Smooth muscle cell (in vitro differentiated cells): ENCODE results near the gene IQCE. TPM values are rescaled to one million over a fixed set of nuclear protein-coding genes. Genes with fewer than 3 reads are reported as not detected.

Source experiments
- DNase-seq: peaks from one replicate; lab custom pipeline; 2025; ENCODE audit not compliant: unreplicated experiment; lab: John Stamatoyannopoulos, UW
- H2AFZ ChIP-seq: fragments of 200-600 bp; sonication (generic); 2 replicates; pipeline ENCODE4 v1.6.0; 2016; ENCODE audit warnings: antibody characterized with exemption, low read depth, mild to moderate bottlenecking
- H3F3A ChIP-seq: fragments of 200-600 bp; sonication (generic); 2 replicates; pipeline ENCODE4 v1.6.0; 2017; ENCODE audit warnings: antibody characterized with exemption, low read depth
- H3K27ac ChIP-seq: fragments of 200-600 bp; sonication (generic); 2 replicates; pipeline ENCODE4 v1.5.1; 2016; ENCODE audit warnings: low read depth, mild to moderate bottlenecking
- H3K27me3 ChIP-seq: fragments of 200-600 bp; sonication (generic); 2 replicates; pipeline ENCODE4 v1.6.1; 2016; ENCODE audit warnings: low read depth, mild to moderate bottlenecking
- H3K36me3 ChIP-seq: fragments of 200-600 bp; sonication (generic); 2 replicates; pipeline ENCODE4 v1.5.1; 2016; ENCODE audit warnings: low read depth
- H3K4me1 ChIP-seq: fragments of 200-600 bp; sonication (generic); 2 replicates; pipeline ENCODE4 v1.5.1; 2016; ENCODE audit warnings: low read depth
- H3K4me2 ChIP-seq: fragments of 200-600 bp; sonication (generic); 2 replicates; pipeline ENCODE4 v1.6.0; 2016; ENCODE audit warnings: mild to moderate bottlenecking
- H3K4me3 ChIP-seq: fragments of 200-600 bp; sonication (generic); 2 replicates; pipeline ENCODE4 v1.5.1; 2016; ENCODE audit warnings: mild to moderate bottlenecking
- H3K79me2 ChIP-seq: fragments of 200-600 bp; sonication (generic); 2 replicates; pipeline ENCODE4 v1.6.0; 2016; ENCODE audit warnings: low read depth, mild to moderate bottlenecking
- H3K9ac ChIP-seq: fragments of 200-600 bp; sonication (generic); 2 replicates; pipeline ENCODE4 v1.6.0; 2016; ENCODE audit warnings: low read depth
- H3K9me3 ChIP-seq: fragments of 200-600 bp; sonication (generic); replicated peaks from 2 replicates; pipeline ENCODE4 v1.5.1; 2016; ENCODE audit warnings: low read depth
- H4K20me1 ChIP-seq: fragments of 200-600 bp; sonication (generic); 2 replicates; pipeline ENCODE4 v1.6.0; 2016; ENCODE audit warnings: low read depth
- CTCF ChIP-seq: fragments of 200-600 bp; sonication (generic); IDR thresholded peaks from 2 replicates; pipeline ENCODE4 v1.5.1; 2017; ENCODE audit warnings: borderline replicate concordance, mild to moderate bottlenecking, antibody characterized with exemption; ENCODE audit not compliant: insufficient read depth, poor library complexity, severe bottlenecking
- WGBS: methylation state at CpG from one replicate; pipeline ENCODE4 v1.1.7; 2016; ENCODE audit warnings: low lambda C conversion rate; 5-methylcytosine and 5-hydroxymethylcytosine counted together
- polyA plus RNA-seq: library from polyadenylated mRNA; unstranded; fragments of >200 nt; fragmentation: Nextera tagmentation; extraction: Ambion mirVana; gene quantifications from 2 replicates; pipeline ENCODE4 v1.2.1, GENCODE V29; 2016
- total RNA-seq: library from RNA; depleted of rRNA; stranded (reverse); fragments of >200 nt; gene quantifications from 2 replicates; pipeline ENCODE4 v1.2.3, GENCODE V29; 2014

Gene IQCE
- total and polyA plus RNA-seq, 2 experiments from 2014 or later: 5.8 to 12.7 TPM

- H3K4me2 ChIP-seq: no peak overlapping the region
- H3K36me3 ChIP-seq: no peaks in the 10 kb centered on the region
- H3F3A ChIP-seq: peaks cover 9% of the 10 kb centered on the region
- no peaks in the 10 kb centered on the region for H3K27me3 ChIP-seq
- peaks cover 88% of the 10 kb centered on the region for H4K20me1 ChIP-seq
- WGBS: 84% methylated on average over 22 of the region's 22 CpGs
- H3K9me3 ChIP-seq: no peaks in the 10 kb centered on the region
- DNase-seq: no peak
- H3K4me1 ChIP-seq: peaks cover 17% of the 10 kb centered on the region
- no peak overlapping the region for H3K27ac ChIP-seq
- H3K4me3 ChIP-seq: no peak overlapping the region
- H3K9ac ChIP-seq: no peak overlapping the region
- no peak for TF ChIP-seq CTCF
- H3K79me2 ChIP-seq: peaks cover 86% of the 10 kb centered on the region
- no peak overlapping the region for H2AFZ ChIP-seq
Observed at GRCh38 chr7:2635810-2636701, 77.3 kb downstream of the IQCE start.

DNA sequence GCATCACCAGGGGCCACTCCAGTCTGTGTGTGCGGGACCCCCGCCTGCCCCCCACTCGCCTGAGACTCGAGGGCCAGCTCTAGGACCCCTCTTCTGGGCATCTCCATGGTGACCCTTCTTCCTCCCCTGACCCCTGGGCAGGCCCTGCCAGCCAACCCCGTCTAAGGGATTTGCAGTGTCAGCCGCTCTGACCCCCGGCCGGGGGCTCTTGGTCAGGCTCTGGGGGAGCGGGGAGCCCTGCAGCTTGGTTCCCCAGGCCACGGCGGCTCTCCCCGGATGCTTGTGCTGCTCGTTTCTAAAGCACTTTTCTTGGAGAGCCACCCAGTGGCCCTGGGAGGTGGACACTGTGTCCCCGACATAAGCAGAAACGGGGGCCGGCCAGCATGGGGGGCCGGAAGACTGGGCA lies 78.3 kb downstream of the IQCE start:
- peaks cover 91% of the 10 kb centered on the region for H3K79me2 ChIP-seq
- H3K4me2 ChIP-seq: peak overlapping the region; percentile 71
- no peak overlapping the region for H3K27ac ChIP-seq
- H3K27me3 ChIP-seq: no peaks in the 10 kb centered on the region
- H3K4me3 ChIP-seq: no peak overlapping the region
- TF ChIP-seq CTCF: no peak
- no peak overlapping the region for H2AFZ ChIP-seq
- DNase-seq: no peak
- H3K9me3 ChIP-seq: no peaks in the 10 kb centered on the region
- H3F3A ChIP-seq: peaks cover 6% of the 10 kb centered on the region
- peaks cover 98% of the 10 kb centered on the region for H4K20me1 ChIP-seq
- no peaks in the 10 kb centered on the region for H3K36me3 ChIP-seq
- H3K9ac ChIP-seq: no peak overlapping the region
- 96% methylated on average over 17 of the region's 17 CpGs for WGBS
- peaks cover 22% of the 10 kb centered on the region for H3K4me1 ChIP-seq

GRCh38 chr7:2637505-2638223 lies 78.9 kb downstream of the IQCE start:
- DNase-seq: no peak
- no peak overlapping the region for H3K4me3 ChIP-seq
- H3K4me2 ChIP-seq: peak overlapping the region; percentile 71
- no peaks in the 10 kb centered on the region for H3K9me3 ChIP-seq
- TF ChIP-seq CTCF: no peak
- H3K27me3 ChIP-seq: no peaks in the 10 kb centered on the region
- WGBS: 86% methylated on average over 23 of the region's 23 CpGs
- H3K9ac ChIP-seq: no peak overlapping the region
- H3F3A ChIP-seq: peaks cover 6% of the 10 kb centered on the region
- H3K4me1 ChIP-seq: peaks cover 24% of the 10 kb centered on the region
- H3K27ac ChIP-seq: peak overlapping the region; percentile 78
- peaks cover 91% of the 10 kb centered on the region for H3K79me2 ChIP-seq
- peaks cover 99% of the 10 kb centered on the region for H4K20me1 ChIP-seq
- H2AFZ ChIP-seq: no peak overlapping the region
- H3K36me3 ChIP-seq: no peaks in the 10 kb centered on the region
